HG03457 (cell line): Measurements from ENCODE around the gene DICER1.

Source experiments
- ATAC-seq: cut with Tn5 transposase; IDR thresholded peaks from one replicate; pipeline ENCODE4 v1.9.1; 2021; ENCODE audit warnings: moderate number of reproducible peaks; ENCODE audit not compliant: unreplicated experiment

Gene DICER1

GRCh38 chr14:95126906-95127530, 30.3 kb downstream of the DICER1 start:
- no peak for ATAC-seq

DNA sequence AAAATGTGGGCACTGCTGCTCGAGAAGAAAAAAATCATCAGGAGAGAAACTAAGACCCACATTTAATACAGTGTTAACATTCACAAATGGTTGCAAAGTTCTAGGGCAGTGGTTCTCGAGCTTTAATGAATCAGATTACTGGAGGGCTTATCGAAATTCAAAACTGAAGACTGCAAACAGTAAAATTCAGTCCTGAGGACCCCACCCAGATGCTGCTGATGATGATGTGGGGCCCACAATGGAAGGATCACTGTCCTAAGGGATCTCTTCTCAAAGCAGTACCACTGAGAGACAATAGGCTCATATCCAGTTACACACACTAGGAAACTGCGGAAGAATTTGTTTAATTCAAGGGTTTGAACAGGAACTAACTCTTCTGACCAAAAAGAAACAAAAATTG, 31.4 kb downstream of the DICER1 start:
- no peak for ATAC-seq

DNA sequence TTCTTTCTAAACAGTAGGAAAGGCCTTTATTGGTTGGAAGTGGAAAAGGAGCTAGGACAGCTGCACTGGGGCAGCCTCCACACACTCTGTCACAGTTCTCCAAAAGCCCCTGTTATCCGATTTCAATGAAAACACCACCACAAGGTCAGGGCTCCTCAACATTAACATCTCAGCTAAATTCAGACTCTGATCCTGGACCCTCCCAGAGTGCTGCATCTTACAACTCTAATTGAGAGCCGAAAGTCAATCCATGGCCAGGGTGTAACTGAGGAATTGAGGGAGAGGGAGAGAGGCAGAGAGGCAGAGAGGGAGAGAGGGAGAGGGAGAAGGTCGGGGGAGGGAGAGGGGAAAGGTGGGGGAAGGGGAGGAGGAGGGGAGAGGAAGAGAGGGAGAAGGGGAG, 32.1 kb downstream of the DICER1 start:
- ATAC-seq, result no peak

GRCh38 chr14:95123891-95124579, 33.3 kb downstream of the DICER1 start:
- ATAC-seq, result no peak

- ATAC-seq, result no peak
Measured at GRCh38 chr14:95122621-95122945, 34.7 kb downstream of the DICER1 start.

GRCh38 chr14:95121911-95122620, 35.3 kb downstream of the DICER1 start:
- ATAC-seq, result no peak

DNA sequence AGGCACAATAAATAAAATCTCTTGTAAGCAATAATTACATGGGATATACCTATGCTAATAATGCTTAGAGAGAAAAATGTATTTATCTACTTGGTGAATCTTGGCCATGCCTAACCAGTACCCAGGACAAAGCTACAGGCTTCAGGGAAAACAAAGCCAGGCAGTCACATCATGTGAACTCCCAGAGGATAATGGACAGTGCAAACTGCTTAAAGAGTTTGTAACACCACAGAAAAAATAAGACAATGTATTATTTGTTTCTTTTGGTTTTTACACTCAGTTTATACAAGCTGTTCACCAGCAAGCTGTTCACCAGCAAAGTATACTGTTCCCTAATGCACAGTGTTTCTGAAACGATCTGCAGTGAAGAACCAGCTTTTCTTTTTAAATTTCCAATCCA, 38.0 kb downstream of the DICER1 start:
- ATAC-seq, result no peak

- ATAC-seq, result no peak
Measured at GRCh38 chr14:95117937-95118721, 39.2 kb downstream of the DICER1 start.

- ATAC-seq, result no peak
Measured at GRCh38 chr14:95113476-95113875, 43.9 kb downstream of the DICER1 start.

DNA sequence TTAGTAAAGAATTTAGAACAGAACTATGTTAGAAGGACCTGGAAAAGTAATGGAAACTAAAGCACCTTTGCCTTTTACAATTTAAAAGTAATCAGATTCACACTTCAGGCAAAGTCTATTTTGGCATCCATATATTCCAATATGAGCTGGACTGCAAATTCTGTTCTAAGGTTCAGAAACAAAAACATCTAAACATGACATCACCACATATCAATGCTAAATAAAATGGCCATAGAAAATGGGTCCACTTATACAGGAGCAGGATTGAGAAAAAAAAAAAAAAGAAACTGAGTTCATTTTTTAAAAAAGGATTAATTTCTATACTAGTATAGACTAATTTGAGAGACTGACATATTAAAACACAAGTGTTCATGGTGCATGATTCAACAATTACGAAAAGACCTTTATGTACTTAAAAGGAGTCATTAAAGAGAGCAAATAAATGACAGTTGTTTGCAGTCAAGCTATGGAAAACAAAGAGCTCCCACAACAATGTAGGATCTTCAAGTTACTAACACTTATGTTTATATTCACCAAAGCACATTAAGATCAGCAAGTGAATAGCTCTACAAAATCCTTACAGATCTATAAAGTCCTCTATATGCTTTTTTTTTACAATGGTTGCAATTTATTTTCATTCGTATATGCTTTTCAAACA, 45.7 kb downstream of the DICER1 start:
- ATAC-seq, result no peak

GRCh38 chr14:95110178-95110577, 47.2 kb downstream of the DICER1 start:
- no peak for ATAC-seq

GRCh38 chr14:95107711-95108110, 49.6 kb downstream of the DICER1 start:
- no peak for ATAC-seq

- ATAC-seq, result no peak
Measured at GRCh38 chr14:95106971-95107370, 50.4 kb downstream of the DICER1 start.

DNA sequence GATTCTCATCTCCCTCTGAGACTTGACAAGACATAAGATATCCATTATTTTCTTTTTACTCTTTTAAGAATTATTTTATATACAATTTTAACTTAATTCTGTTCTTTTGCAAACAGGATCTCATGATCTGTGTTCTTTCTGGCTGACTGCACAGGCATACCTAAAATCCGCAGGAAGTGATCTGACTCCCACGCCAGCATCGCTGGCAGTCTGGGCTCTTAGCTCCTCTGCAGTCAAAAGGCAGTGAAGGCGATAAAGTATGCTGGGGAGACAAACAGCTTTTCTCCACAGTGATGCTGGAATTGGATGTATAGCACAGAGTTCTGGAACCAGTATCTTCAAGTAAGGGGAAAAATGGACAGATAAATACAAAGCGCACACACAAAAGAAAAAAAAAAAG, 52.4 kb downstream of the DICER1 start:
- ATAC-seq, result no peak

- no peak for ATAC-seq
Measured at GRCh38 chr14:95102680-95103044, 54.7 kb downstream of the DICER1 start.

DNA sequence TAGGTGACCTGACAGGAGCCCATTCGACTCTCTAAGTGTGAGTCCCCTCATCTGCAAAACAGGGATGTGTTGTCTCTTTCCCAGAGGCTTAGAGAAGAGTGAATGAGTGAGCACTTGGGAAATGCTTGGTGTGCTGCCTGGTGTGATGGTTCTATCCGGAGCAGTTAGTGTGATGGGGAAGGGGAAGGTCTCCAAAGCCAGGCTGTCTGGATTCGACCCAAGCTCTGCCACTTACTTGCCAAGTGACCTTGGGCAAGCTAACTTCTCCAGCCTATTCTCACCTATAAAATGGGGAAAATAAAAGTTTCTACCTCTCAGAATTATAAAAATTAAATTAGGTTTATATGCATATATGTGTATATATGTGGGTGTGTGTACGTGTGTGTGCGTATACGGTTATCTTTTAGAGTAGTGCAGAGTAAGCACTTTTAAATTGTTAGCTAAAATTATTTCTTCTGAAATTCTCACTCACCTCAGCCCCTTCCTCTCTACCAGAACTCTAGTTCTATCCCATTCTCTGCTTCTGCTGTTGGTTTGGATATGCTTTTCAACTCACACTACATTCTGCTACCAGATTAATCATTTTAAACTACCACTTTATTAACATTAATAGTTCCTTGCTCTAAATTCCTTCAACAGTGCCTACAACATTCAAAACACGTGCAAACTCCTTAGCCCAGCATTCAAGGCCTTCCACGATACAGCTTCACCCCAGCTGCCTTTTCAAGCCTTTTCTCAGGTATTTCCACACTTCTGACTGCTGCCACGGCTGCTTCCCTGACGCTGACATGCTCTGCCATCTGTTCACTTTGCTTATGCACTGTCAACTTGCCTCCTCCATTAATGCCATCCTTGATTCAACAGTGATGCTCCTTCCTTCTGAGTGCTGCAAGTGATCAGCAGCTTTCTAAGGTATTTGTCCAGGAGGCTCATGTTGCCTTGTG, 55.3 kb downstream of the DICER1 start:
- no peak for ATAC-seq

DNA sequence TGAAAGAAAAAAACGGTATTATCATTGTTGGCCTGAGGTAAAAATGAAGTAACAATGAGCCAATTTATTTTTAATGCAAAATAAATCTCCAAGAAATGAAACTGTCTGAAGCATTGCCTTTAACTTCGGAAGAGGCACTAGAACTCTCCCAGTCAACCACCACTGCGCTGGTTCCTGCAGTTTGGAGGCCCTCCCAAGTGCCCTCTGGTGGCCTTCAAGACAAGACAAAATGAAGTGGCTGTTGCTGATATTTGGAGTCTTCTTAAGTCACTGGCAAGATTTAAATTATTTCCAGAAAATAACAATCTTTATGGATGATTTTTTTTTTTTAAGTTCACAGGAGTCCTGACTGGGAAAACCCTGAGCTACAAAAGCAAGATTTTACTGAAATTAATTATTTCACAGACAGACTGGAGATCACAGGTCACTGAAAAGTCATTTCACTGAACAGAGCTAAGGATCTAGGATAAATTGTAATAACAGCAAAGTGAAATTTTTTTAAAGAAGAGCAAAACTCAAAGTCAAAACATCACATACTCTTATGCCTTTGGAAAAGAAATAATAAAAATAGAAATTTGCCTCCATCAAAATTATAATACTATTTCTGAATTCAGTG, 58.2 kb downstream of the DICER1 start:
- ATAC-seq, result no peak

- ATAC-seq, result no peak
Measured at GRCh38 chr14:95097385-95097784, 59.9 kb downstream of the DICER1 start.

GRCh38 chr14:95096476-95096875, 60.9 kb downstream of the DICER1 start:
- no peak for ATAC-seq

GRCh38 chr14:95095996-95096395, 61.3 kb downstream of the DICER1 start:
- no peak for ATAC-seq
